ENCODE measurements around the gene HMX1. TPM values are rescaled to one million over a fixed set of nuclear protein-coding genes. Genes with fewer than 3 reads are reported as not detected.

The HMX1 gene
- total RNA-seq, 2 experiments from 2014 or later, result not detected

GRCh38 chr4:8891255-8891645, 19.6 kb upstream of the HMX1 start:
- no peak overlapping the region for H2AFZ ChIP-seq (ENCODE audit: low read length)
- DNase-seq (ENCODE audit: low spot score), result no peak
- H3K4me1 ChIP-seq (ENCODE audit: insufficient read depth, low read length, poor library complexity, severe bottlenecking), result no peaks in the 10 kb centered on the region
- H3K79me2 ChIP-seq (ENCODE audit: insufficient read depth, low read depth, low read length), result no peaks in the 10 kb centered on the region
- no peaks in the 10 kb centered on the region for H3K9me3 ChIP-seq (ENCODE audit: low read length)
- no peak overlapping the region for H3K4me2 ChIP-seq (ENCODE audit: low read length)
- POLR2A ChIA-PET, result no interaction called here
- H3K4me3 ChIP-seq (ENCODE audit: low read depth, low read length, poor library complexity, severe bottlenecking), result no peak overlapping the region
- CTCF ChIA-PET (ENCODE audit: unreplicated experiment), result no interaction called here
- H4K20me1 ChIP-seq (ENCODE audit: insufficient read depth, low read length), result no peaks in the 10 kb centered on the region
- BruUV-seq (replicated peaks), result no TSS peak
- no peaks in the 10 kb centered on the region for H3K36me3 ChIP-seq (ENCODE audit: insufficient read depth, low read length)
- TF ChIP-seq EZH2phosphoT487 (IDR thresholded peaks at IDR 0.05; ENCODE audit: borderline replicate concordance, low read depth, low read length) (no peak), CTCF (conservative IDR thresholded peaks at IDR 0.05; ENCODE audit: low read length) (no peak)
- no peaks in the 10 kb centered on the region for H3K9me2 ChIP-seq (ENCODE audit: insufficient read depth, low read length)
- no peak overlapping the region for H3K27ac ChIP-seq (ENCODE audit: low read depth, low read length, poor library complexity, severe bottlenecking)
- intact Hi-C loops (cut with micrococcal nuclease; ENCODE audit: unreplicated experiment), result no loop called here

GRCh38 chr4:8888856-8889255, 17.2 kb upstream of the HMX1 start:
- intact Hi-C loops (cut with micrococcal nuclease; ENCODE audit: unreplicated experiment), result no loop called here
- Histone ChIP-seq H3K4me3 (ENCODE audit: low read depth, low read length, poor library complexity, severe bottlenecking) (no peak overlapping the region), H3K36me3 (ENCODE audit: insufficient read depth, low read length) (no peaks in the 10 kb centered on the region), H3K79me2 (ENCODE audit: insufficient read depth, low read depth, low read length) (no peaks in the 10 kb centered on the region), H4K20me1 (ENCODE audit: insufficient read depth, low read length) (no peaks in the 10 kb centered on the region), H3K27ac (ENCODE audit: low read depth, low read length, poor library complexity, severe bottlenecking) (no peak overlapping the region), H3K9me2 (ENCODE audit: insufficient read depth, low read length) (no peaks in the 10 kb centered on the region), H2AFZ (ENCODE audit: low read length) (no peak overlapping the region), H3K9me3 (ENCODE audit: low read length) (no peaks in the 10 kb centered on the region), H3K4me2 (ENCODE audit: low read length) (no peak overlapping the region), H3K4me1 (ENCODE audit: insufficient read depth, low read length, poor library complexity, severe bottlenecking) (no peaks in the 10 kb centered on the region)
- DNase-seq (ENCODE audit: low spot score), result no peak
- CTCF ChIA-PET (ENCODE audit: unreplicated experiment), result no interaction called here
- BruUV-seq (replicated peaks), result no TSS peak
- no peak for TF ChIP-seq EZH2phosphoT487 (IDR thresholded peaks at IDR 0.05; ENCODE audit: borderline replicate concordance, low read depth, low read length)
- POLR2A ChIA-PET, result no interaction called here

- no TSS peak for BruUV-seq (replicated peaks)
- Histone ChIP-seq H3K4me3 (ENCODE audit: low read depth, low read length, poor library complexity, severe bottlenecking) (no peak overlapping the region), H4K20me1 (ENCODE audit: insufficient read depth, low read length) (no peaks in the 10 kb centered on the region), H3K36me3 (ENCODE audit: insufficient read depth, low read length) (no peaks in the 10 kb centered on the region), H3K79me2 (ENCODE audit: insufficient read depth, low read depth, low read length) (no peaks in the 10 kb centered on the region), H3K4me2 (ENCODE audit: low read length) (no peak overlapping the region), H3K4me1 (ENCODE audit: insufficient read depth, low read length, poor library complexity, severe bottlenecking) (no peaks in the 10 kb centered on the region), H3K9me3 (ENCODE audit: low read length) (no peaks in the 10 kb centered on the region), H3K9me2 (ENCODE audit: insufficient read depth, low read length) (no peaks in the 10 kb centered on the region), H2AFZ (ENCODE audit: low read length) (no peak overlapping the region), H3K27ac (ENCODE audit: low read depth, low read length, poor library complexity, severe bottlenecking) (no peak overlapping the region)
- POLR2A ChIA-PET, result no interaction called here
- TF ChIP-seq EZH2phosphoT487 (IDR thresholded peaks at IDR 0.05; ENCODE audit: borderline replicate concordance, low read depth, low read length) (no peak), CTCF (conservative IDR thresholded peaks at IDR 0.05; ENCODE audit: low read length) (peak; percentile 71)
- no peak for DNase-seq (ENCODE audit: low spot score)
- intact Hi-C loops (cut with micrococcal nuclease; ENCODE audit: unreplicated experiment), result no loop called here
- CTCF ChIA-PET (ENCODE audit: unreplicated experiment), result no interaction called here
Measured at GRCh38 chr4:8886612-8887406, 15.2 kb upstream of the HMX1 start.
